Trophoblast cell (in vitro differentiated cells and primary cell): Measurements from ENCODE around the gene MAN1A1.
"Not testable (repeated sequence)": the region's sequence is repeated elsewhere in the genome, so short reads cannot be mapped to it uniquely, and the experiment has no call there.

ENCODE experiments used
- DNase-seq, 2 donors: peaks; one replicate each; pipeline ENCODE4 v3.0.0-alpha.2; 2016
- H2AFZ ChIP-seq: 2 replicates; pipeline ENCODE4 v1.6.1; 2013; ENCODE audit warnings: low read length, moderate library complexity, mild to moderate bottlenecking; ENCODE audit not compliant: insufficient read depth, poor library complexity
- H2AK5ac ChIP-seq: 2 replicates; pipeline ENCODE4 v1.6.1; 2013; ENCODE audit warnings: mild to moderate bottlenecking, low read length
- H2BK120ac ChIP-seq: 2 replicates; pipeline ENCODE4 v1.6.1; 2013; ENCODE audit warnings: low read length, mild to moderate bottlenecking, moderate library complexity; ENCODE audit not compliant: insufficient read depth, poor library complexity
- H2BK12ac ChIP-seq: 2 replicates; pipeline ENCODE4 v1.6.1; 2013; ENCODE audit warnings: mild to moderate bottlenecking, low read length, moderate library complexity
- H2BK5ac ChIP-seq: 2 replicates; pipeline ENCODE4 v1.6.1; 2013; ENCODE audit warnings: low read length, low read depth, moderate library complexity, mild to moderate bottlenecking; ENCODE audit not compliant: poor library complexity
- H3K14ac ChIP-seq: 2 replicates; pipeline ENCODE4 v1.6.1; 2013; ENCODE audit warnings: mild to moderate bottlenecking, low read length
- H3K18ac ChIP-seq: 2 replicates; pipeline ENCODE4 v1.6.1; 2013; ENCODE audit warnings: mild to moderate bottlenecking, low read length
- H3K23ac ChIP-seq: 2 replicates; pipeline ENCODE4 v1.6.1; 2013; ENCODE audit warnings: low read length
- H3K27ac ChIP-seq: 2 replicates; pipeline ENCODE4 v1.5.1; 2013; ENCODE audit warnings: low read depth, mild to moderate bottlenecking, inconsistent platforms, low read length, moderate library complexity
- H3K27me3 ChIP-seq: 2 replicates; pipeline ENCODE4 v1.6.1; 2013; ENCODE audit warnings: inconsistent platforms, mild to moderate bottlenecking, low read length, moderate library complexity; ENCODE audit not compliant: insufficient read depth
- H3K36me3 ChIP-seq, 2 experiments: 1 replicate in 1 of 2; 2 replicates in 1 of 2; pipeline ENCODE4 v1.6.1; 2013; ENCODE audit warnings: low read length in 2 of 2, mild to moderate bottlenecking in 2 of 2, moderate library complexity in 1 of 2; ENCODE audit not compliant: insufficient read depth in 2 of 2, control insufficient read depth in 1 of 2
- H3K4ac ChIP-seq: 2 replicates; pipeline ENCODE4 v1.6.1; 2013; ENCODE audit warnings: low read depth, mild to moderate bottlenecking, low read length, moderate library complexity
- H3K4me1 ChIP-seq, 2 experiments: 1 replicate in 1 of 2; 2 replicates in 1 of 2; pipeline ENCODE4 v1.6.1; 2013; ENCODE audit warnings: low read length in 2 of 2, mild to moderate bottlenecking in 2 of 2, moderate library complexity in 1 of 2; ENCODE audit not compliant: insufficient read depth in 2 of 2, control insufficient read depth in 1 of 2
- H3K4me2 ChIP-seq: 2 replicates; pipeline ENCODE4 v1.6.1; 2013; ENCODE audit warnings: inconsistent platforms, mild to moderate bottlenecking, low read length, moderate library complexity
- H3K4me3 ChIP-seq: 2 replicates; pipeline ENCODE4 v1.5.1; 2013; ENCODE audit warnings: mild to moderate bottlenecking, low read depth, low read length, inconsistent platforms
- H3K79me1 ChIP-seq: one replicate; pipeline ENCODE4 v1.6.1; 2013; ENCODE audit warnings: low read length
- H3K79me2 ChIP-seq: 2 replicates; pipeline ENCODE4 v1.6.1; 2013; ENCODE audit warnings: low read length, mild to moderate bottlenecking; ENCODE audit not compliant: control insufficient read depth, insufficient read depth, poor library complexity
- H3K9ac ChIP-seq: 2 replicates; pipeline ENCODE4 v1.6.1; 2013; ENCODE audit warnings: mild to moderate bottlenecking, low read length
- H3K9me3 ChIP-seq: 2 replicates; pipeline ENCODE4 v1.6.1; 2013; ENCODE audit warnings: low read depth, mild to moderate bottlenecking, control low read depth, inconsistent platforms, low read length; ENCODE audit not compliant: insufficient read depth
- H4K12ac ChIP-seq: 2 replicates; pipeline ENCODE4 v1.6.1; 2013; ENCODE audit warnings: low read depth, mild to moderate bottlenecking, low read length, moderate library complexity
- H4K8ac ChIP-seq: 2 replicates; pipeline ENCODE4 v1.6.1; 2013; ENCODE audit warnings: low read depth, mild to moderate bottlenecking, low read length, moderate library complexity
- H4K91ac ChIP-seq: one replicate; pipeline ENCODE4 v1.6.1; 2013; ENCODE audit warnings: low read depth, mild to moderate bottlenecking, low read length, moderate library complexity
- WGBS: extraction: QIAGEN DNeasy Blood & Tissue Kit; methylation state at CpG from one replicate; pipeline ENCODE4 v1.1.7; 2013; ENCODE audit warnings: missing lambda C conversion rate; ENCODE audit not compliant: insufficient read length, insufficient coverage; ENCODE audit errors: extremely low coverage; 5-methylcytosine and 5-hydroxymethylcytosine counted together

Gene MAN1A1

GRCh38 chr6:119296036-119297035, 53.2 kb downstream of the MAN1A1 start:
- Histone ChIP-seq H3K36me3 (peaks cover 0 to 2% of the 10 kb centered on the region in 2 experiments), H2BK5ac (no peak overlapping the region), H3K18ac (no peak overlapping the region), H3K4me3 (no peak overlapping the region), H3K27ac (no peak overlapping the region), H4K8ac (no peak overlapping the region), H3K4ac (no peak overlapping the region), H2BK12ac (no peak overlapping the region), H3K9ac (no peak overlapping the region), H3K4me2 (no peak overlapping the region), H3K9me3 (no peaks in the 10 kb centered on the region), H3K23ac (no peak overlapping the region), H3K4me1 (no peaks in the 10 kb centered on the region), H3K27me3 (no peaks in the 10 kb centered on the region), H3K14ac (no peak overlapping the region), H4K91ac (no peak overlapping the region), H2BK120ac (no peak overlapping the region), H4K12ac (no peak overlapping the region), H2AFZ (no peak overlapping the region), H3K79me2 (no peaks in the 10 kb centered on the region), H3K79me1 (no peaks in the 10 kb centered on the region), H2AK5ac (no peak overlapping the region)
- no CpG with 5 or more reads among the region's 4 CpGs for WGBS
- no peak for DNase-seq

- no CpG with 5 or more reads among the region's 4 CpGs for WGBS
- Histone ChIP-seq H2AK5ac (no peak overlapping the region), H3K4me2 (no peak overlapping the region), H3K79me1 (no peaks in the 10 kb centered on the region), H2BK120ac (no peak overlapping the region), H3K79me2 (no peaks in the 10 kb centered on the region), H4K8ac (no peak overlapping the region), H3K14ac (no peak overlapping the region), H4K12ac (no peak overlapping the region), H2BK5ac (no peak overlapping the region), H3K27ac (no peak overlapping the region), H3K9me3 (no peaks in the 10 kb centered on the region), H3K23ac (no peak overlapping the region), H3K4me3 (no peak overlapping the region), H4K91ac (no peak overlapping the region), H2AFZ (no peak overlapping the region), H3K27me3 (no peaks in the 10 kb centered on the region), H3K18ac (no peak overlapping the region), H2BK12ac (no peak overlapping the region), H3K4me1 (no peaks in the 10 kb centered on the region), H3K9ac (no peak overlapping the region), H3K4ac (no peak overlapping the region), H3K36me3 (no peaks in the 10 kb centered on the region)
- no peak for DNase-seq
Measured at GRCh38 chr6:119294984-119295383, 54.6 kb downstream of the MAN1A1 start.

DNA sequence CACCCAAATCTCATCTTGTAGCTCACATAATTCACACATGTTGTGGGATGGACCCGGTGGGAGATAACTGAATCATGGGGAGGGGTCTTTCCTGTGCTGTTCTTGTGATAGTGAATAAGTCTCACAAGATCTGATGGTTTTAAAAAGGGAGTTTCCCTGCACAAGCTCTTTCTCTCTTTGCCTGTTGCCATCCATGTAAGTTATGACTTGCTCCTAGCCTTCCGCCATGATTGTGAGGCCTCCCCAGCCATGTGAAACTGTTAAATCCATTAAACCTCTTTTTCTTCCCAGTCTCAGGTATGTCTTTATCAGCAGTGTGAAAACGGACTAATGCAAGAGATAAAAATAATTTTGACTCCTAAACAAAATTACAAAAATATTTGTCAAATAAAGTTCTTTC, 58.5 kb downstream of the MAN1A1 start:
- not testable (repeated sequence) for H3K4me3 ChIP-seq, H2AFZ ChIP-seq, H4K12ac ChIP-seq, H3K36me3 ChIP-seq, H3K9me3 ChIP-seq, H2AK5ac ChIP-seq, H2BK120ac ChIP-seq, H3K27me3 ChIP-seq, H3K4me1 ChIP-seq, H3K79me2 ChIP-seq, H3K79me1 ChIP-seq, H3K4me2 ChIP-seq, H3K9ac ChIP-seq, DNase-seq, H4K91ac ChIP-seq, H3K18ac ChIP-seq, H3K4ac ChIP-seq, H2BK12ac ChIP-seq, H3K14ac ChIP-seq, H3K23ac ChIP-seq, H4K8ac ChIP-seq, H3K27ac ChIP-seq, H2BK5ac ChIP-seq
- WGBS: no CpG with 5 or more reads among the region's 3 CpGs

DNA sequence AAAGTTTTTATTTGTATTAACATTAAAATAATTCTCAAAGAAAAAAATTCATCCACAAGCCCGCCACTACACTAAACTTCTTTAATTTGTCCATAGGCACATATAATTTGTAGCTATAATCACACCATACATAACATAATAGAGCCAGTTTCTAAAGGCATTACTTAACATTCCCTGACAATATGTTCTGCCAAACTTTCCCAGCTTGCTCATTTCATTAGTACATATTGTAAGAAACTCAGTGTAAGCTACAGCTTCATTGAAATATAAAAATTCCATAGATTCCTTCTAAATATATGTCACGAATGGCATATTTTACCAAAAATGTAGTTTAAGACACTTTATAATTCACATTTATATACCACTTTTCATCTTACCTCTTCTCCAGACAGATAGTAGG, 59.3 kb downstream of the MAN1A1 start:
- no peaks in the 10 kb centered on the region for H3K9me3 ChIP-seq
- no peak overlapping the region for H2AK5ac ChIP-seq
- H3K4me2 ChIP-seq: no peak overlapping the region
- no peak overlapping the region for H3K4ac ChIP-seq
- no peak overlapping the region for H2AFZ ChIP-seq
- H3K14ac ChIP-seq: no peak overlapping the region
- no peak overlapping the region for H4K8ac ChIP-seq
- DNase-seq: no peak
- H3K79me2 ChIP-seq: no peaks in the 10 kb centered on the region
- H3K27me3 ChIP-seq: no peaks in the 10 kb centered on the region
- H3K27ac ChIP-seq: no peak overlapping the region
- H3K23ac ChIP-seq: no peak overlapping the region
- no peak overlapping the region for H2BK12ac ChIP-seq
- no peak overlapping the region for H3K18ac ChIP-seq
- H3K79me1 ChIP-seq: no peaks in the 10 kb centered on the region
- WGBS: no CpG with 5 or more reads among the region's 2 CpGs
- H3K36me3 ChIP-seq: no peaks in the 10 kb centered on the region
- no peak overlapping the region for H4K12ac ChIP-seq
- no peaks in the 10 kb centered on the region for H3K4me1 ChIP-seq
- H2BK120ac ChIP-seq: no peak overlapping the region
- H2BK5ac ChIP-seq: no peak overlapping the region
- H4K91ac ChIP-seq: no peak overlapping the region
- H3K4me3 ChIP-seq: no peak overlapping the region
- no peak overlapping the region for H3K9ac ChIP-seq
